Measurements from ENCODE around the gene AKNA.

GRCh38 chr9:114339130-114339908, 48.5 kb downstream of the AKNA start:
- TF ChIP-seq CTCF (IDR thresholded peaks at IDR 0.05): peak; percentile 45 to 77 (median 66)
- TF ChIP-seq POLR2AphosphoS5 (IDR thresholded peaks at IDR 0.05): no peak

All from sigmoid colon (tissue), 4 donors.